B cell (primary cell): ENCODE results near the gene EXT2.

Experiments used
- EZH2 ChIP-seq: IDR thresholded peaks from 2 replicates; pipeline ENCODE4 v1.6.1; 2012; ENCODE audit warnings: borderline replicate concordance, low read depth, mild to moderate bottlenecking, moderate library complexity, low read length; ENCODE audit not compliant: insufficient read depth, poor library complexity, severe bottlenecking
- TF ChIP-seq, protein P1 (sequence below): fragments of 200-600 bp; IDR thresholded peaks from one replicate; pipeline ENCODE4 v1.8.0; 2022; ENCODE audit warnings: antibody characterized with exemption, mild to moderate bottlenecking

DNA sequence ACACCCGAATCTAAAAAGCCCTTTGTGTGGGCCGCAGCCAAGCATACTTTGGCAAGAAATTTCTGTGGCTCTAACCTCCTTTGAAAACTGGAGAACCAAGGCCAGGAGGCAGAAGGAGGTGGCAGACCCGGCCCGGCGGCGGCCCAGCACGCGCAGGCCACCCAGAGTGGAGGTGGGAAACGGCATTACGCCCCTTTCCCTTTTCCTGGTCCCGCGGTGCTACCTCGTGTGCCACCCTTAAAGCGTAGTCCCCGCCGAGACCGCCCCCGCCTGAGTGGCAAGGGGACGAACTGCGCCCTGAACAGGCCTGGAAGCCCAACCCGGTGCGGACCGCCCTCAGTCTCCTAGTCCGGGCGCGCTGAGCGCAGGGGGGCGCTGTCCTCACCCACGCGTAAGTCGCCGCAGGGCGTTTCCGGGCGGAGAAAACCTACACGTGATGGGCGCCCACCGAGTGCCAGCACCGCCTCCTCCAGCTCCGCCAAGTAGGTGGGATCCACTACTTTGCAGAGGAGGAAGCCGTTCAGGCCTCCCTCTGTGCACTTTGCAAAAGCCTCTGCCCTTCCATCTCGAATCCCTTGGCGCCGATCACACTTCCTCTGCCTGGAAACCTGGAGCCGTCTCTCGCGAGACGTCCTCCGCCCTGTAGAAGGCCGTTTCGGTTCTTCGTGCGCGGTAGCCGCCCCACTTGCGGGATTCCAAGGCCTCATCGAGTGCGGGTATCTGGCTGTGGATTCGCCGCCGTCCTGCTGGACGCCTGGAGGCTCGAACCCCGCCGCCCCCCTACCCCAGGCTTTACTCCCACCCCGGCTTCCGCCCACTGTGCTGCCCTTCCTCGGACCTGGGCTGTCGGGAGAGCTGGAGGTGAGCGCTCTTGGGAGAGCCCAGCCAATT lies 29.4 kb upstream of the EXT2 start, which contains the start of gene ACCS:
- TF ChIP-seq, protein P1, sequence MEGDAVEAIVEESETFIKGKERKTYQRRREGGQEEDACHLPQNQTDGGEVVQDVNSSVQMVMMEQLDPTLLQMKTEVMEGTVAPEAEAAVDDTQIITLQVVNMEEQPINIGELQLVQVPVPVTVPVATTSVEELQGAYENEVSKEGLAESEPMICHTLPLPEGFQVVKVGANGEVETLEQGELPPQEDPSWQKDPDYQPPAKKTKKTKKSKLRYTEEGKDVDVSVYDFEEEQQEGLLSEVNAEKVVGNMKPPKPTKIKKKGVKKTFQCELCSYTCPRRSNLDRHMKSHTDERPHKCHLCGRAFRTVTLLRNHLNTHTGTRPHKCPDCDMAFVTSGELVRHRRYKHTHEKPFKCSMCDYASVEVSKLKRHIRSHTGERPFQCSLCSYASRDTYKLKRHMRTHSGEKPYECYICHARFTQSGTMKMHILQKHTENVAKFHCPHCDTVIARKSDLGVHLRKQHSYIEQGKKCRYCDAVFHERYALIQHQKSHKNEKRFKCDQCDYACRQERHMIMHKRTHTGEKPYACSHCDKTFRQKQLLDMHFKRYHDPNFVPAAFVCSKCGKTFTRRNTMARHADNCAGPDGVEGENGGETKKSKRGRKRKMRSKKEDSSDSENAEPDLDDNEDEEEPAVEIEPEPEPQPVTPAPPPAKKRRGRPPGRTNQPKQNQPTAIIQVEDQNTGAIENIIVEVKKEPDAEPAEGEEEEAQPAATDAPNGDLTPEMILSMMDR: peak; percentile 87
- no peak for TF ChIP-seq EZH2
